Measurements from ENCODE around the gene COL6A1.
"Not testable (repeated sequence)": the region's sequence is repeated elsewhere in the genome, so short reads cannot be mapped to it uniquely, and the experiment has no call there.

The COL6A1 gene

DNA sequence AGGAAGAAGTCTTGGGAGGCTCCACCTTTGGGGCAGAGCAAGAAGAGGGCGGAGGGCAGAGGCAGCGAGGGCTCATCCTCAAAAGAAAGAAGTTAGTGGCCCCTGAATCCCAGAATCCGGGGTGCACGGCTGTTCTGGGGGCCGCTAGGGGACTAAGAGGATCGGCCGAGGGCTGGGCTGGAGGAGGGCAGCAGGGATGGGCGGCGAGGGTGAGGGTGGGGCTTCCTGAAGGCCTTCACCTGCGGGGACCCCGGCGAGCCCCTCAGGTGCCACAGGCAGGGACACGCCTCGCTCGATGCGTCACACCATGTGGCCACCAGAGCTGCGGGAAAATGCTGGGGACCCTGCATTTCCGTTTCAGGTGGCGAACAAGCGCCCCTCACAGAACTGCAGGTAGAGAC lies 23.9 kb downstream of the COL6A1 start:
- DNase-seq = no peak
- in situ Hi-C loops (cut with HindIII; ENCODE audit: low pct_ligation_motif_present, low sequenced_read_pairs) = no loop called here
- Histone ChIP-seq H3K27ac (no peak overlapping the region), H3K27me3 (replicated peaks) (no peaks in the 10 kb centered on the region), H3K36me3 (replicated peaks) (peaks cover 47% of the 10 kb centered on the region), H3K4me3 (ENCODE audit: low read depth, low read length) (no peak overlapping the region)
- TF ChIP-seq CTCF (IDR thresholded peaks at IDR 0.05; ENCODE audit: low read depth, low read length, missing control alignments) = no peak

DNA sequence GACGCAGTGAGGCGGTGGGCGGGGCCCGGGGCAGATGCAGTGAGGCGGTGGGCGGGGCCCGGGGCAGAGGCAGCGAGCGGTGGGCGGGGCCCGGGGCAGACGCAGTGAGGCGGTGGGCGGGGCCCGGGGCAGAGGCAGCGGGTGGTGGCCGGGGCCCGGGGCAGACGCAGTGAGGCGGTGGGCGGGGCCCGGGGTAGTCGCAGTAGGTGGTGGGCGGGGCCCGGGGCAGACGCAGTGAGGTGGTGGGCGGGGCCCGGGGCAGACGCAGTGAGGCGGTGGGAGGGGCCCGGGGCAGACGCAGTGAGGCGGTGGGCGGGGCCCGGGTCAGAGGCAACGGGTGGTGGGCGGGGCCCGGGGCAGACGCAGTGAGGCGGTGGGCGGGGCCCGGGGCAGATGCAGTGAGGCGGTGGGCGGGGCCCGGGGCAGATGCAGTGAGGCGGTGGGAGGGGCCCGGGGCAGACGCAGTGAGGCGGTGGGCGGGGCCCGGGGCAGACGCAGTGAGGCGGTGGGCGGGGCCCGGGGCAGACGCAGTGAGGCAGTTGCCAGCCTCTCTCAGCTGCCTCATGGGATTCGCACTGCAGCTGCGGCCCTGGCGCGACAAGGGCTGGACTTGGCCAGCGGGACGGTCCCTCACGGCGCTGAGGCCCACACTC lies 24.4 kb downstream of the COL6A1 start:
- H3K27me3 ChIP-seq (replicated peaks); H3K27ac ChIP-seq; DNase-seq; H3K4me3 ChIP-seq (ENCODE audit: low read depth, low read length); in situ Hi-C loops (cut with HindIII; ENCODE audit: low pct_ligation_motif_present, low sequenced_read_pairs): not testable (repeated sequence)
- H3K36me3 ChIP-seq (replicated peaks) = peaks cover 42% of the 10 kb centered on the region

GRCh38 chr21:46006547-46007491 lies 25.2 kb downstream of the COL6A1 start:
- in situ Hi-C loops (cut with HindIII; ENCODE audit: low pct_ligation_motif_present, low sequenced_read_pairs) = no loop called here
- Histone ChIP-seq H3K4me3 (ENCODE audit: low read depth, low read length) (no peak overlapping the region), H3K27ac (no peak overlapping the region), H3K27me3 (replicated peaks) (no peaks in the 10 kb centered on the region), H3K36me3 (replicated peaks) (peaks cover 34% of the 10 kb centered on the region)
- DNase-seq = no peak
- TF ChIP-seq CTCF (IDR thresholded peaks at IDR 0.05; ENCODE audit: low read depth, low read length, missing control alignments) = no peak

DNA sequence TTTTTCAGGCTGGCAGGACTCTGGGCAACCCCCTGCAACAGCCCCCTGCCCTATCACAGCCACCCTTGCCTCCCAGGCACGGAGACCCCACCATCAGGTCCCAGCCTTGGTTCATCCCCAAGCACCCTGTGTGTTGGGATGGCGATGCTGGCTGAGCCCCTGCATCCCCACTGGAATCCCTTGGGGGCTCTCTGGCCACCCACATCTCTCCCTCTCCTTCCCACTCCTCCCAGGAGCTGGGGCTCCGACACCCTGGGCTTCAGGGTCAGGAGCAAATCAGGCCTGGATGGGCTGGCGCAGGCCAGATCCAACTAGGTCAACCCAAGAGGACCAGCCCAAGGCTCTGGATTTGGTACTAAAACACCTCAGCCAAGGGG lies 25.9 kb downstream of the COL6A1 start:
- H3K27ac ChIP-seq = no peak overlapping the region
- in situ Hi-C loops (cut with HindIII; ENCODE audit: low pct_ligation_motif_present, low sequenced_read_pairs) = no loop called here
- H3K4me3 ChIP-seq (ENCODE audit: low read depth, low read length) = no peak overlapping the region
- no peak for TF ChIP-seq CTCF (IDR thresholded peaks at IDR 0.05; ENCODE audit: low read depth, low read length, missing control alignments)
- no peak for DNase-seq
- peaks cover 27% of the 10 kb centered on the region for H3K36me3 ChIP-seq (replicated peaks)
- H3K27me3 ChIP-seq (replicated peaks) = no peaks in the 10 kb centered on the region

DNA sequence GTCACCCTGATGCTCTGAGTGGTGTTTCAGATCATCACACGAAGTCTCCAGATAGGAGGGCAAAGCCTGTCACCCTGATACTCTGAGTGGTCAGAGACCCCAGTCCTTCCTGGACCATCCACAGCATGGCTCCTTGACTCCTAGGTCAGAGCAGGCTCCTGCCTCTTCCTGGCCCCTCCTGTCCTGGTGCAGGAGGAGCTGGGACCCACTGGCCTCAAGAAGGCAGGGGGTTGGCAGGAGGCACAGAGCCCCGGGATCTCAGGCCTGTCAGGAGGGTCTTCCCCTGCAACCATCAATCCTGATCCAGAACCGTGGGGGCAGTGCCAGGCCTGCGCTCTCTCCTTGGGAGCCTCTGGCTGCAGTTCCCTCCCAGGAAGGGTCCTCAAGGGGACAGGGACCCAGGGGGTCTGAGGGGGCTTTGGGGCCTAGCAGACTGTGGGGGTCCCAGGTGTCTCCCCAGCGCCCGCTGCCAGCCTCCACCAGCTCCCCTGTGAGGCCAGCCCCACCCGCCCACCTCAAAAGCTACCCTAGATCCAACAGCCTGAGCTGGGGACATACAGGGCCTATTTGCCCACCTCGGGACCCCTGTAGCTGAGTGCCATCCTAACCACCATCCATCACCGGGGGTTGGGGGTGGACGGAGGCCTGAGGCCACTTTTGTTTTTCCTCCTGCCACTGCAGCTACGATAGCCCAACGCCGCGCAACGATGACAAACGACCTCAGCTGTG lies 27.5 kb downstream of the COL6A1 start:
- no peak overlapping the region for H3K4me3 ChIP-seq (ENCODE audit: low read depth, low read length)
- peaks cover 12% of the 10 kb centered on the region for H3K36me3 ChIP-seq (replicated peaks)
- TF ChIP-seq CTCF (IDR thresholded peaks at IDR 0.05; ENCODE audit: low read depth, low read length, missing control alignments) = no peak
- in situ Hi-C loops (cut with HindIII; ENCODE audit: low pct_ligation_motif_present, low sequenced_read_pairs) = no loop called here
- H3K27me3 ChIP-seq (replicated peaks) = no peaks in the 10 kb centered on the region
- H3K27ac ChIP-seq = no peak overlapping the region
- DNase-seq = no peak

Measured in brain microvascular endothelial cell (primary cell).